ENCODE results near the gene PLA2G4A.

- TF ChIP-seq, protein P1, sequence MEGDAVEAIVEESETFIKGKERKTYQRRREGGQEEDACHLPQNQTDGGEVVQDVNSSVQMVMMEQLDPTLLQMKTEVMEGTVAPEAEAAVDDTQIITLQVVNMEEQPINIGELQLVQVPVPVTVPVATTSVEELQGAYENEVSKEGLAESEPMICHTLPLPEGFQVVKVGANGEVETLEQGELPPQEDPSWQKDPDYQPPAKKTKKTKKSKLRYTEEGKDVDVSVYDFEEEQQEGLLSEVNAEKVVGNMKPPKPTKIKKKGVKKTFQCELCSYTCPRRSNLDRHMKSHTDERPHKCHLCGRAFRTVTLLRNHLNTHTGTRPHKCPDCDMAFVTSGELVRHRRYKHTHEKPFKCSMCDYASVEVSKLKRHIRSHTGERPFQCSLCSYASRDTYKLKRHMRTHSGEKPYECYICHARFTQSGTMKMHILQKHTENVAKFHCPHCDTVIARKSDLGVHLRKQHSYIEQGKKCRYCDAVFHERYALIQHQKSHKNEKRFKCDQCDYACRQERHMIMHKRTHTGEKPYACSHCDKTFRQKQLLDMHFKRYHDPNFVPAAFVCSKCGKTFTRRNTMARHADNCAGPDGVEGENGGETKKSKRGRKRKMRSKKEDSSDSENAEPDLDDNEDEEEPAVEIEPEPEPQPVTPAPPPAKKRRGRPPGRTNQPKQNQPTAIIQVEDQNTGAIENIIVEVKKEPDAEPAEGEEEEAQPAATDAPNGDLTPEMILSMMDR (IDR thresholded peaks at IDR 0.05) = no peak
- no peak for TF ChIP-seq EZH2 (IDR thresholded peaks at IDR 0.05; ENCODE audit: borderline replicate concordance, insufficient read depth, low read depth, low read length, poor library complexity, severe bottlenecking)
Measured at GRCh38 chr1:187037973-187038553, 209.3 kb downstream of the PLA2G4A start.

Data from B cell (primary cell).